GM12878 (cell line): Measurements from ENCODE around the gene CD209.

Experiments
- BHLHE40 ChIP-seq, 2 experiments: fragments of 450-650 bp in 1 of 2; IDR thresholded peaks; 2 replicates each; pipeline ENCODE4 v1.6.1; 2011 to 2017; ENCODE audit warnings: low read depth in 2 of 2, borderline replicate concordance in 1 of 2, improper control_type of control experiment in 1 of 2, low read length in 1 of 2, mild to moderate bottlenecking in 1 of 2
- CTCF ChIP-seq, 3 experiments: IDR thresholded peaks in 2 of 3; conservative IDR thresholded peaks in 1 of 3; 2 replicates each; pipeline ENCODE4 v1.5.1; 2011; ENCODE audit warnings: low read depth in 3 of 3, low read length in 3 of 3, mild to moderate bottlenecking in 3 of 3, control low read depth in 2 of 3, moderate library complexity in 2 of 3, inconsistent platforms in 1 of 3, mixed read lengths in 1 of 3; ENCODE audit not compliant: control insufficient read depth in 2 of 3, insufficient read depth in 1 of 3; ENCODE audit errors: extremely low read depth in 1 of 3
- GATAD2B ChIP-seq: fragments of 450-650 bp; conservative IDR thresholded peaks from 2 replicates; pipeline ENCODE4 v1.6.1; 2017; ENCODE audit warnings: low read depth, mild to moderate bottlenecking, moderate library complexity
- KLF5 ChIP-seq: fragments of 450-650 bp; IDR thresholded peaks from 2 replicates; pipeline ENCODE4 v1.6.1; 2014; ENCODE audit warnings: mild to moderate bottlenecking; ENCODE audit not compliant: partially characterized antibody
- NR2C1 ChIP-seq: fragments of 450-650 bp; IDR thresholded peaks from 2 replicates; pipeline ENCODE4 v1.6.1; 2017; ENCODE audit warnings: antibody characterized with exemption, mild to moderate bottlenecking, moderate library complexity
- NR2C2 ChIP-seq: IDR thresholded peaks from 2 replicates; pipeline ENCODE4 v1.6.1; 2011; ENCODE audit warnings: borderline replicate concordance, low read depth; ENCODE audit not compliant: control insufficient read depth, insufficient read length
- POLR2A ChIP-seq: IDR thresholded peaks from 2 replicates; pipeline ENCODE4 v1.6.1; 2011; ENCODE audit warnings: low read depth, mild to moderate bottlenecking, low read length
- RAD21 ChIP-seq: IDR thresholded peaks from 2 replicates; pipeline ENCODE4 v1.6.1; 2011; ENCODE audit warnings: mild to moderate bottlenecking, low read depth, low read length, moderate library complexity; ENCODE audit not compliant: insufficient read depth
- REST ChIP-seq: IDR thresholded peaks from 2 replicates; pipeline ENCODE4 v1.6.1; 2012; ENCODE audit warnings: mild to moderate bottlenecking, low read depth, low read length
- SIN3A ChIP-seq: IDR thresholded peaks from 2 replicates; pipeline ENCODE4 v1.6.1; 2012; ENCODE audit warnings: low read depth, low read length, improper control_type of control experiment
- USF1 ChIP-seq: IDR thresholded peaks from 2 replicates; pipeline ENCODE4 v1.6.1; 2011; ENCODE audit warnings: borderline replicate concordance, low read depth, mild to moderate bottlenecking, moderate library complexity, mixed read lengths, low read length; ENCODE audit not compliant: insufficient read depth; ENCODE audit errors: extremely low read length

GRCh38 chr19:7704280-7705060 lies 42.9 kb downstream of the CD209 start:
- TF ChIP-seq CTCF (IDR thresholded peaks at IDR 0.05 in 2 of 3, conservative IDR thresholded peaks at IDR 0.05 in 1 of 3; ENCODE audit: control insufficient read depth in 2 of 3, extremely low read depth in 1 of 3, insufficient read depth in 1 of 3, low read depth in 3 of 3, low read length in 3 of 3) = no peak
- TF ChIP-seq GATAD2B = no peak
- no peak for TF ChIP-seq POLR2A
- TF ChIP-seq SIN3A = no peak
- no peak for TF ChIP-seq NR2C2
- no peak for TF ChIP-seq RAD21
- TF ChIP-seq BHLHE40 (IDR thresholded peaks at IDR 0.05; ENCODE audit: borderline replicate concordance in 1 of 2, low read depth in 2 of 2, low read length in 1 of 2) = no peak
- TF ChIP-seq REST = no peak
- TF ChIP-seq KLF5 = no peak
- no peak for TF ChIP-seq USF1
- no peak for TF ChIP-seq NR2C1
